IMR-90 (cell line): ENCODE measurements around the gene AGBL1. TPM values are rescaled to one million over a fixed set of nuclear protein-coding genes. Genes with fewer than 3 reads are reported as not detected.

Source experiments
- ATAC-seq: fragments of 200-7000 bp; cut with Tn5 transposase; 2 replicates; pipeline ENCODE4 v1.9.1; 2020; ENCODE audit warnings: low read depth, mild to moderate bottlenecking, moderate library complexity
- BruUV-seq: library from RNA; stranded (reverse); fragments of 400-500 nt; replicated peaks from 2 replicates; lab custom pipeline; 2021; lab: Mats Ljungman, UMichigan
- CTCF ChIA-PET: fragments of 300-600 bp; formaldehyde crosslinking; extraction: SDS; loops from one replicate; lab custom pipeline; 2021; ENCODE audit warnings: antibody characterized with exemption; lab: Yijun Ruan, JAX
- POLR2A ChIA-PET: fragments of 300-600 bp; sonication (Branson Sonifier 250); formaldehyde crosslinking; loops from one replicate; lab custom pipeline; 2022; ENCODE audit warnings: antibody characterized with exemption; ENCODE audit not compliant: unreplicated experiment; lab: Charles Lee
- DNase-seq: peaks from one replicate; pipeline ENCODE4 v3.0.0; 2013
- H2AFZ ChIP-seq: replicated peaks from 2 replicates; pipeline ENCODE3; 2013; ENCODE audit warnings: low read length, mild to moderate bottlenecking; ENCODE audit not compliant: poor library complexity
- H2AK5ac ChIP-seq: 2 replicates; pipeline ENCODE4 v1.6.1; 2013; ENCODE audit warnings: low read depth, low read length, inconsistent platforms
- H2AK9ac ChIP-seq: replicated peaks from 2 replicates; pipeline ENCODE3; 2013; ENCODE audit warnings: mild to moderate bottlenecking, low read depth, low read length, moderate library complexity; ENCODE audit not compliant: poor library complexity
- H2BK120ac ChIP-seq: 2 replicates; pipeline ENCODE4 v1.6.1; 2013; ENCODE audit warnings: low read depth, low read length, inconsistent platforms
- H2BK15ac ChIP-seq: 3 replicates; pipeline ENCODE4 v1.6.1; 2013; ENCODE audit warnings: low read depth, low read length, inconsistent platforms
- H2BK20ac ChIP-seq: 2 replicates; pipeline ENCODE4 v1.6.1; 2013; ENCODE audit warnings: low read depth, mild to moderate bottlenecking, inconsistent platforms, low read length, moderate library complexity
- H2BK5ac ChIP-seq: 2 replicates; pipeline ENCODE4 v1.6.1; 2013; ENCODE audit warnings: mild to moderate bottlenecking, low read depth, low read length, inconsistent platforms; ENCODE audit not compliant: poor library complexity, severe bottlenecking
- H3K14ac ChIP-seq: replicated peaks from 2 replicates; pipeline ENCODE4 v1.6.1; 2013; ENCODE audit warnings: low read depth, low read length, inconsistent platforms
- H3K18ac ChIP-seq: 2 replicates; pipeline ENCODE4 v1.6.1; 2013; ENCODE audit warnings: low read depth, low read length, control low read depth
- H3K23ac ChIP-seq: 2 replicates; pipeline ENCODE4 v1.6.1; 2013; ENCODE audit warnings: low read depth, low read length, inconsistent platforms
- H3K27ac ChIP-seq: 2 replicates; pipeline ENCODE4 v1.5.1; 2013; ENCODE audit warnings: mild to moderate bottlenecking, control low read depth, low read length; ENCODE audit not compliant: insufficient read depth
- H3K27me3 ChIP-seq: 2 replicates; pipeline ENCODE4 v1.6.1; 2013; ENCODE audit warnings: low read length; ENCODE audit not compliant: control insufficient read depth, insufficient read depth
- H3K36me3 ChIP-seq: 2 replicates; pipeline ENCODE4 v1.6.1; 2013; ENCODE audit warnings: low read length, mixed read lengths; ENCODE audit not compliant: control insufficient read depth, insufficient read depth
- H3K4ac ChIP-seq: 2 replicates; pipeline ENCODE4 v1.6.1; 2013; ENCODE audit warnings: low read depth, low read length, inconsistent platforms
- H3K4me1 ChIP-seq: 2 replicates; pipeline ENCODE4 v1.6.1; 2013; ENCODE audit warnings: low read length, mixed read lengths; ENCODE audit not compliant: control insufficient read depth, insufficient read depth
- H3K4me2 ChIP-seq: 2 replicates; pipeline ENCODE4 v1.6.1; 2013; ENCODE audit warnings: low read depth, mild to moderate bottlenecking, control low read depth, low read length, moderate library complexity
- H3K4me3 ChIP-seq: 2 replicates; pipeline ENCODE4 v1.5.1; 2013; ENCODE audit warnings: low read depth, mild to moderate bottlenecking, control low read depth, low read length, moderate library complexity; ENCODE audit not compliant: insufficient read depth
- H3K56ac ChIP-seq: 2 replicates; pipeline ENCODE4 v1.6.1; 2013; ENCODE audit warnings: low read length, inconsistent platforms; ENCODE audit not compliant: insufficient read depth; ENCODE audit errors: extremely low read depth
- H3K79me1 ChIP-seq, 2 experiments: 2 replicates each; pipeline ENCODE4 v1.6.1; 2013; ENCODE audit warnings: low read length in 2 of 2, inconsistent platforms in 1 of 2, low read depth in 1 of 2
- H3K9ac ChIP-seq: 2 replicates; pipeline ENCODE4 v1.6.1; 2013; ENCODE audit warnings: low read depth, low read length, control low read depth
- H3K9me1 ChIP-seq: 2 replicates; pipeline ENCODE4 v1.6.1; 2013; ENCODE audit warnings: low read length, inconsistent platforms; ENCODE audit not compliant: insufficient read depth
- H3K9me3 ChIP-seq: 2 replicates; pipeline ENCODE4 v1.6.1; 2013; ENCODE audit warnings: low read length; ENCODE audit not compliant: control insufficient read depth, insufficient read depth
- H4K20me1 ChIP-seq: 2 replicates; pipeline ENCODE4 v1.6.1; 2013; ENCODE audit warnings: low read length, inconsistent platforms; ENCODE audit not compliant: insufficient read depth
- H4K5ac ChIP-seq: 2 replicates; pipeline ENCODE4 v1.6.1; 2013; ENCODE audit warnings: mild to moderate bottlenecking, low read depth, low read length, control low read depth
- H4K8ac ChIP-seq, 2 experiments: 2 replicates each; pipeline ENCODE4 v1.6.1; 2013; ENCODE audit warnings: low read depth in 2 of 2, low read length in 2 of 2, control low read depth in 1 of 2, inconsistent platforms in 1 of 2
- H4K91ac ChIP-seq: 2 replicates; pipeline ENCODE4 v1.6.1; 2013; ENCODE audit warnings: low read depth, low read length, inconsistent platforms; ENCODE audit not compliant: insufficient read depth
- CHD1 ChIP-seq: IDR thresholded peaks from 2 replicates; pipeline ENCODE4 v1.6.1; 2012; ENCODE audit warnings: low read depth, low read length, improper control_type of control experiment
- ELK1 ChIP-seq: fragments of 150-350 bp; IDR thresholded peaks from 2 replicates; pipeline ENCODE4 v1.6.1; 2016; ENCODE audit warnings: low read depth, mild to moderate bottlenecking, low read length, moderate library complexity, borderline replicate concordance
- MAFK ChIP-seq: IDR thresholded peaks from 2 replicates; pipeline ENCODE4 v1.6.1; 2012; ENCODE audit warnings: low read depth, low read length, improper control_type of control experiment
- MAZ ChIP-seq: IDR thresholded peaks from 2 replicates; pipeline ENCODE4 v1.6.1; 2012; ENCODE audit warnings: low read depth, mild to moderate bottlenecking, low read length, improper control_type of control experiment, moderate library complexity, borderline replicate concordance
- MXI1 ChIP-seq: IDR thresholded peaks from 2 replicates; pipeline ENCODE4 v1.6.1; 2012; ENCODE audit warnings: low read depth, mild to moderate bottlenecking, low read length, moderate library complexity, borderline replicate concordance
- NFE2L2 ChIP-seq: fragments of 150-350 bp; IDR thresholded peaks from 2 replicates; pipeline ENCODE4 v1.6.1; 2016; ENCODE audit warnings: low read depth, mild to moderate bottlenecking, low read length
- POLR2A ChIP-seq: IDR thresholded peaks from 2 replicates; pipeline ENCODE4 v1.6.1; 2012; ENCODE audit warnings: mild to moderate bottlenecking, low read depth, low read length
- SMC3 ChIP-seq: fragments of 150-350 bp; IDR thresholded peaks from 2 replicates; pipeline ENCODE4 v1.6.1; 2016; ENCODE audit warnings: low read depth, mild to moderate bottlenecking, antibody characterized with exemption, low read length, moderate library complexity
- whole genome bisulfite sequencing, 2 experiments: methylation state at CpG; one replicate each; pipeline versions ENCODE4 v1.1.5 to v1.1.7; 2013; ENCODE audit warnings: missing lambda C conversion rate in 2 of 2; ENCODE audit not compliant: insufficient read length in 1 of 2; ENCODE audit errors: extremely low coverage in 2 of 2; 5-methylcytosine and 5-hydroxymethylcytosine counted together
- dilution Hi-C: fragments of 300-500 bp; cut with HindIII; formaldehyde crosslinking; loops from one replicate; pipeline ENCODE4 v1.14.3; 2018; ENCODE audit warnings: low sequenced_read_pairs; ENCODE audit not compliant: unreplicated experiment
- in situ Hi-C: fragments of 300-500 bp; cut with MboI; formaldehyde crosslinking; loops from 3 replicates; pipeline ENCODE4 v1.14.3; 2019; ENCODE audit warnings: low sequenced_read_pairs, inconsistent platforms, mixed read lengths
- intact Hi-C: fragments of 100-400 bp; cut with micrococcal nuclease; formaldehyde crosslinking; loops from 2 replicates; pipeline ENCODE4 v1.10.0; 2022
- polyA plus RNA-seq, 3 experiments: library from polyadenylated mRNA; depleted of rRNA; stranded (reverse); fragments of >200 nt; gene quantifications; 2 replicates each; pipeline ENCODE4 v1.2.3, GENCODE V29; 2012; ENCODE audit warnings: low replicate concordance in 1 of 3
- total RNA-seq: library from RNA; depleted of rRNA; stranded (reverse); fragments of >200 nt; gene quantifications from 2 replicates; pipeline ENCODE4 v1.2.3, GENCODE V29; 2012

The AGBL1 gene
- total and polyA plus RNA-seq, 2 of the 4 experiments (the other 2 are of a cell fraction), result not detected

- WGBS, 2 experiments, result no CpG with 5 or more reads among the region's 2 CpGs
- Histone ChIP-seq H4K5ac (no peak overlapping the region), H3K9me3 (peaks cover 20% of the 10 kb centered on the region), H2BK15ac (no peak overlapping the region), H2AK5ac (no peak overlapping the region), H2BK120ac (no peak overlapping the region), H3K9me1 (no peaks in the 10 kb centered on the region), H3K36me3 (no peaks in the 10 kb centered on the region), H3K27ac (no peak overlapping the region), H2AK9ac (no peak overlapping the region), H3K27me3 (no peaks in the 10 kb centered on the region), H3K4me2 (no peak overlapping the region), H3K9ac (no peak overlapping the region), H4K20me1 (no peaks in the 10 kb centered on the region), H3K4ac (no peak overlapping the region), H2BK5ac (no peak overlapping the region), H3K56ac (no peak overlapping the region), H4K91ac (no peak overlapping the region), H2BK20ac (no peak overlapping the region), H3K4me3 (no peak overlapping the region), H2AFZ (no peak overlapping the region), H3K4me1 (no peaks in the 10 kb centered on the region), H3K14ac (no peak overlapping the region), H4K8ac (no peak overlapping the region), H3K18ac (no peak overlapping the region), H3K23ac (no peak overlapping the region), H3K79me1 (no peaks in the 10 kb centered on the region)
- ChIA-PET CTCF (interaction anchor here (0.7 kb wide), 1 partner anchor 384 kb away, joined by 3 read pairs; no protein-coding TSS in a partner anchor), POLR2A (no interaction called here)
- intact Hi-C loops (no loop called here), dilution Hi-C loops (no loop called here), in situ Hi-C loops (no loop called here)
- no TSS peak for BruUV-seq
- no peak for TF ChIP-seq MAFK
- no peak for TF ChIP-seq MXI1
- TF ChIP-seq MAZ, result no peak
- no peak for TF ChIP-seq ELK1
- TF ChIP-seq NFE2L2, result no peak
- TF ChIP-seq POLR2A, result no peak
- TF ChIP-seq CHD1, result no peak
- no peak for TF ChIP-seq SMC3
- no peak for ATAC-seq
- DNase-seq, result no peak
Observed at GRCh38 chr15:86623236-86623635, 543.6 kb downstream of the AGBL1 start.
